Hippocampal formation (tissue), 2 donors: ENCODE results near the gene TROAP.
"Not testable (repeated sequence)": the region's sequence is repeated elsewhere in the genome, so short reads cannot be mapped to it uniquely, and the experiment has no call there.

ENCODE experiments used
- DNase-seq, 2 donors: peaks; one replicate each; lab custom pipeline; 2025; lab: John Stamatoyannopoulos, UW

The TROAP gene

DNA sequence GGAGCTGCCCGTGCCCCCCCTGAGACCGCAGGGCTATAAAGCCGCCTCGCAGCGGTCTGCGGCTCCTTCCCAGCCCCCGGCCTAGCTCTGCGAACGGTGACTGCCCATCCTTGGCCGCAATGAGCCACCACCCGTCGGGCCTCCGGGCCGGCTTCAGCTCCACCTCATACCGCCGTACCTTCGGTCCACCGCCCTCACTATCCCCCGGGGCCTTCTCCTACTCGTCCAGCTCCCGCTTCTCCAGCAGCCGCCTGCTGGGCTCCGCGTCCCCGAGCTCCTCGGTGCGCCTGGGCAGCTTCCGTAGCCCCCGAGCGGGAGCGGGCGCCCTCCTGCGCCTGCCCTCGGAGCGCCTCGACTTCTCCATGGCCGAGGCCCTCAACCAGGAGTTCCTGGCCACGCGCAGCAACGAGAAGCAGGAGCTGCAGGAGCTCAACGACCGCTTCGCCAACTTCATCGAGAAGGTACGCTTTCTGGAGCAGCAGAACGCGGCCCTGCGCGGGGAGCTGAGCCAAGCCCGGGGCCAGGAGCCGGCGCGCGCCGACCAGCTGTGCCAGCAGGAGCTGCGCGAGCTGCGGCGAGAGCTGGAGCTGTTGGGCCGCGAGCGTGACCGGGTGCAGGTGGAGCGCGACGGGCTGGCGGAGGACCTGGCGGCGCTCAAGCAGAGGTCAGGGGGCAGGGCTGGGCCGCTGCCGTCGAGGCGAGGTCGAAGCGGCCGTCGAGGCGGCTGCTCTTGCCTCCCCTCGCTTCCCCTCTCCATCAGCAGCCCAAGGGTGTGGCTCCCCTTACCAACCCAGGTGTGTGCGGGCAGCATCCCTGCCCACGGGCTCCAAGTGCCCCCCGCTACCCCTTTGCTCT is 27.7 kb upstream of the TROAP start, which contains the start of gene PRPH:
Gene PRPH (plus strand): TSS at position 66 of the 855 bp plus-strand sequence. CDS start 54 bp downstream, at position 120.
- DNase-seq, result no peak

- DNase-seq, result no peak
Measured at GRCh38 chr12:49296034-49296835, 26.8 kb upstream of the TROAP start.

- no peak for DNase-seq
Measured at GRCh38 chr12:49296836-49297694, 26.0 kb upstream of the TROAP start.

DNA sequence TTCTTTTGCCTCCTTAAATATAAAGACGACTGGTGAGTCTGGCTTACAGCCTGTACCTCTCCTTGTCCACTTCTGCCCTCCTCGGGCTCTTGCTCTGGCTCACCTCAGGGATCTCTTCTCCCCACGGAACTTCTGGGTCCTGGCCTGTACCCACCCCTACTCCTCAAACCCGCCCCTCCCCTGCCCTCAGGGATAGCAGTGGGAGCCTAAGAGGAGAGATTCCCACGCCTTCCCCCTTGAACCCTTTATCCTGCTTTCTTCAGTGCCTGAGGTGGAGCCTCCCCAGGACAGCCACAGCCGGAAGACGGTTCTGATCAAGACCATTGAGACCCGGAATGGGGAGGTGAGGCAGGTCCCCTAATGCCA is 25.4 kb upstream of the TROAP start:
- no peak for DNase-seq

DNA sequence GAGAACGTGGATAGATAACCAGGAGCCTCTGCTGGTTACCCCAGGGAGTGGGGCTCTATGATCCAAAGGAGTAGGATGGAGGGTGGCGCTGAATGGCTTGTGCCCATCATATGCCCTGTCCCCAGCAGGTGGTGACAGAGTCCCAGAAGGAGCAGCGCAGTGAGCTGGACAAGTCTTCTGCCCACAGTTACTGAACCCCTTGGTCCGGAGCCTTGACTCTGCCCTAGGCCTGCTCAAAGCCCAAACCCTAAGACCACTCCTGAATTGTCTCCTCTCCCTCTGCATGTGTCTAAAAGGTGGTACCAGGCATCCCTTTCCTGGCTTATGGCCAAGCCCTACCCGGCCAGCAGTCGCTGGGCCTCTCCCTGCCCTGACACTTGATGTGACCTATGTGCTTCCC is 24.9 kb upstream of the TROAP start:
- DNase-seq, result no peak

DNA sequence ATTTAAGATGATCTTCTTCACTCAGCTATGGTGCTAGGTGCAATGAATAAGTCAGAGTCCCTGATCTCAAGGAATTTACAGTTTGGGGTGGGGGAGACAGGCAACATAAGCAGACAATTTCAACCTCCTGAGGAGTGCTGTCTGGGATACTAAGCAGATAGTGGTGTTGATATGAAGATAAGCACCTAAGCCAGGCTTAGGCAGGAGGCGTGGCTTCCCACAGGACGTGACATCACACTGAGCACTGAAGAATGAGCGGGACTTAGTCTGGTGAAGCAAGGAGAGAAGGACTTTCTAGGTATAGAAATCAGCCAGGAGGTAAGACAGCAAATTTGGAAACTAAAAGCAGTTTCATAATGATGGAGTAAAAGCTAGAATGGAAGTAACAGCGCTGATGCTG is 21.3 kb upstream of the TROAP start:
- DNase-seq, result no peak

DNA sequence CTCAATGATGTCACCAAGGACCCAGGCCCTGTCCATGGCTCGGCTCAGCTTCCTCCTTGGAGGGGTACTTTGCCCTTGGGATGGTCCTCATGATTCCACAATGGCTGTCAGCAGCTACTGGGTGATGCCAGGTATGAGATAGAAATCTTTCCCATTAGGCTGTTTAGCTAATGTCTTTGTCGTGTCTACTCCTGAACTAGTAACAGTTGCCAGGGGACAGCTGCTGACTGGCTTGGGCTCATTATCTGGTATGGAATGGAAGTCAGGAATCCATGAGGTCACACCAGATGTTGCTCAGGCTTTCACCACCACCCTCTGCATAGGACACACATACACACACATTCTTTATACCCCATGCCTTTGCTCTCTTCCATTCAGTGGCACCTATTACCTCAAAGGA is 18.9 kb upstream of the TROAP start:
- DNase-seq, result no peak

- DNase-seq, result no peak
Measured at GRCh38 chr12:49305762-49306510, 17.1 kb upstream of the TROAP start.

GRCh38 chr12:49309386-49309785 is 13.7 kb upstream of the TROAP start:
- DNase-seq, result no peak

DNA sequence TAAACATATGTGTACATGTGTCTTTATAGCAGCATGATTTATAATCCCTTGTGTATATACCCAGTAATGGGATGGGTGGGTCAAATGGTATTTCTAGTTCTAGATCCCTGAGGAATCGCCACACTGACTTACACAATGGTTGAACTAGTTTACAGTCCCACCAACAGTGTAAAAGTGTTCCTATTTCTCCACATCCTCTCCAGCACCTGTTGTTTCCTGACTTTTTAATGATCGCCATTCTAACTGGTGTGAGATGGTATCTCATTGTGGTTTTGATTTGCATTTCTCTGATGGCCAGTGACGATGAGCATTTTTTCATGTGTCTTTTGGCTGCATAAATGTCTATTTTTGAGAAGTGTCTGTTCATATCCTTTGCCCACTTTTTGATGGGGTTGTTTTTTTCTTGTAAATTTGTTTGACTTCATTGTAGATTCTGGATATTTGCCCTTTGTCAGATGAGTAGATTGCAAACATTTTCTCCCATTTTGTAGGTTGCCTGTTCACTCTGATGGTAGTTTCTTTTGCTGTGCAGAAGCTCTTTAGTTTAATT is 12.5 kb upstream of the TROAP start:
- DNase-seq, result not testable (repeated sequence)

DNA sequence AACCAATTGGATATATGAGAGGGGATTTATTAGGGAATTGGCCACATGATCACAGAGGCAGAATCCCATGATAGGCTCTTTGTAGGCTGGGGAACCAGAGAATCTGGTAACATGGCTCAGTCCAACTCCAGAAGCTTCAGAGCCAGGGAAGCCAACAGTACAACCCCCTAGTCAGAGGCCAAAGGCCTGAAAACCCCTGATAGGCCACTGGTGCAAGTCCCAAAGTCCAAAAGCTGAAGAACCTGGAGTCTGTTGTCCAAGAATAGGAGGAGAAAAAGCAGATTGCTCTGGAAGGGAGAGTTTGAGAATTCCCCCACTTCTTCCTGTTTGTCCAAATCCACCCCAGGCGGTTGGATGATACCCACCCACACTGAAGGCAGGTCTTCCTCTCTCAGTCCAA is 8.2 kb upstream of the TROAP start:
- no peak for DNase-seq

DNA sequence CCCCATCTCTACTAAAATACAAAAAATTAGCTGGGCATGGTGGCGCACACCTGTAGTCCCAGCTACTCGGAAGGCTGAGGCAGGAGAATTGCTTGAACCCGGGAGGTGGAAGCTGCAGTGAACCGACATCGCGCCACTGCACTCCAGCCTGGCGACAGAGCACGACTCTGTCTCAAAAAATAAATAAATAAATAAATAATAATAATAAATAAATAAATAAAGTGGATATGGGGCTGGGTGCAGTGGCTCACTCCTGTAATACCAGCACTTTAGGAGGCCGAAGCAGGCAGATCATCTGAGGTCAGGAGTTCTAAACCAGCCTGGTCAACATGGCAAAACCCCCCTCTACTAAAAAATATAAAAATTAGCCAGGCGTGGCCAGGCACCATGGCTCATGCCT is 5.9 kb upstream of the TROAP start:
- not testable (repeated sequence) for DNase-seq

GRCh38 chr12:49320411-49321103 is 2.5 kb upstream of the TROAP start:
- not testable (repeated sequence) for DNase-seq

DNA sequence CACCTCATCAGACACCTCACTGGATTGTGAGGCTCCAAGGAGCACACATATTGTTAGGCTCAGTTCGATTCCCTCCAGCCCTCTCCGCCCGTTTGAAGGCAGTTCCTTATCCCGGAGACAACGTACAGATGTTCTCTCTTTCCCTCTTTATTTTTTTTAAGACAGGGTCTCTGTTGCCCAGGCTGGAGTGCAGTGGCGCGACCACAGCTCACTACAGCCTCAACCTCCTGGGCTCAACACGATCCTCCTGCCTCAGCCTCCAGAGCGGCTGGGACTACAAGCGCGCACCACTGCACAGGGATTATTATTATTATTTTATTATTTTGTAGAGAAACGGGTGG is 718 bp upstream of the TROAP start:
- DNase-seq, result no peak

- no peak for DNase-seq
Measured at GRCh38 chr12:49323524-49324097, 556 bp downstream of the TROAP start.

DNA sequence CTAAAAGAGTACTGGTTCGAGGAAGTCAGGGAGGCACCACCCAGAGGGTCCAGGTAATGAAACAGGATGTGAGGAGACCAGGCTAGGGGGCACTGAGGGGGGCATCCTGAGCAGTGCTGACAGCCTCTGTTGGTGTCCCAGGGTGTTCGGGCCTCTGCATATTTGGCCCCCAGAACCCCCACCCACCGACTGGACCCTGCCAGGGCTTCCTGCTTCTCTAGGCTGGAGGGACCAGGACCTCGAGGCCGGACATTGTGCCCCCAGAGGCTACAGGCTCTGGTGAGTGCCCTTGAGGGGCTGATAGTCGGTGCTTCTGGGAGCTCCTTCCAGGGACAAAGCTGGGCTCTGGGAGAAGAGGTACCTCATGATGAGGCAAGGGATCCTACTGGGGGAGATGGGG is 2.6 kb downstream of the TROAP start:
- no peak for DNase-seq

DNA sequence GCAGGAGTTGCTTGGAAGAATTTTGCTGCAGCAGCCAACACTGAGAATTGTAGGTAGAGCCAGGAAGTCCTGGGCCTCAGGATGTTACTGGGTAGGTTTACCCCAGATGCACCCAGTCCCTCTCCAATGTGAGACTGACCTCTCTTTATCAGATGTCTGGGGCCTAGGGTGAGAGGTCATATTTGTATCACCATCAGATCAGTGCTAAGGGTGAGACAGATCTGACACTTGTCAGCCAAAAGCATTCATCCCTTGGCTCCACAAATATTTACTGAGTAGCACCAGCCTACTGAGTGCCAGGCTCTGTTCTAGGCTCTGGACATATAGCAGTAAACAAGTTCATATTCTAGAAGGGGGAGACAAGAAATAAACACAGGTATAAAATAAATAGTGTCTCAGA is 4.3 kb downstream of the TROAP start:
- no peak for DNase-seq

DNA sequence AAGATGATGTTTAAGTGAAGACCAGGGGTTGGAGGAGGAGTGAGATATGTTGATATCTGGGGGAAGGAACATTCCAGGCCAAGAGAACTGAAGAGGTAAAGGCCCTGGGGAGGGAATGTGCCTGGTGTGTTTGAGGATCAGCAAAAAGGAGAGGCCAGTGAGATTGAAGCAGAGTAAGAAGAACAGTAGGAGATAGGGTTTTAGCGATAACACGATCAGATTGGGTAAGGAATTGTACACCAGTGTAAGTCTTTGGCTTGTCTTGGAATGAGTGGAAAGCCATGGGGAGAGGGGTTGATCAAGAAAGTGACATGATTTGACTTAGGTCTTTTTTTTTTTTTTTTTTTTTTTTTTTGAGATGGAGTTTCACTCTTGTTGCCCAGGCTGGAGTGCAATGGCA is 4.8 kb downstream of the TROAP start:
- no peak for DNase-seq

- no peak for DNase-seq
Measured at GRCh38 chr12:49328816-49329215, 5.8 kb downstream of the TROAP start.

- no peak for DNase-seq
Measured at GRCh38 chr12:49330032-49330619, 7.1 kb downstream of the TROAP start.
